SJSA1 (cell line): Measurements from ENCODE around the gene RNF213. TPM values are rescaled to one million over a fixed set of nuclear protein-coding genes. Genes with fewer than 3 reads are reported as not detected.

Experiments used
- DNase-seq, 2 experiments: peaks; one replicate each; pipeline ENCODE4 v3.0.0-alpha.2; 2015 to 2020; ENCODE audit warnings: low spot score in 2 of 2, low read depth in 1 of 2
- H3K27ac ChIP-seq: fragments of 250-450 bp; sonication (Bioruptor Pico); 2 replicates; pipeline ENCODE4 v1.5.1; 2020; ENCODE audit warnings: mild to moderate bottlenecking, moderate library complexity
- H3K27me3 ChIP-seq: fragments of 250-450 bp; sonication (Bioruptor Pico); replicated peaks from 2 replicates; pipeline ENCODE4 v1.5.1; 2020; ENCODE audit warnings: mild to moderate bottlenecking, moderate library complexity
- H3K36me3 ChIP-seq: fragments of 250-450 bp; sonication (Bioruptor Pico); 2 replicates; pipeline ENCODE4 v1.5.1; 2020; ENCODE audit warnings: mild to moderate bottlenecking
- H3K4me1 ChIP-seq: fragments of 250-450 bp; sonication (Bioruptor Pico); replicated peaks from 2 replicates; pipeline ENCODE4 v1.6.1; 2021; ENCODE audit warnings: mild to moderate bottlenecking
- H3K4me3 ChIP-seq: fragments of 250-450 bp; sonication (Bioruptor Pico); 2 replicates; pipeline ENCODE4 v1.5.1; 2020; ENCODE audit warnings: mild to moderate bottlenecking
- H3K9me3 ChIP-seq: fragments of 250-450 bp; sonication (Bioruptor Pico); replicated peaks from 2 replicates; pipeline ENCODE4 v1.5.1; 2020; ENCODE audit warnings: mild to moderate bottlenecking
- total RNA-seq: library from RNA; depleted of rRNA; stranded (reverse); fragments of >200 nt; shearing (Covaris generic); gene quantifications from 2 replicates; pipeline ENCODE4 v1.2.3, GENCODE V29; 2014

Gene RNF213
- total RNA-seq, 1 experiment from 2014 or later = 49.8 TPM

DNA sequence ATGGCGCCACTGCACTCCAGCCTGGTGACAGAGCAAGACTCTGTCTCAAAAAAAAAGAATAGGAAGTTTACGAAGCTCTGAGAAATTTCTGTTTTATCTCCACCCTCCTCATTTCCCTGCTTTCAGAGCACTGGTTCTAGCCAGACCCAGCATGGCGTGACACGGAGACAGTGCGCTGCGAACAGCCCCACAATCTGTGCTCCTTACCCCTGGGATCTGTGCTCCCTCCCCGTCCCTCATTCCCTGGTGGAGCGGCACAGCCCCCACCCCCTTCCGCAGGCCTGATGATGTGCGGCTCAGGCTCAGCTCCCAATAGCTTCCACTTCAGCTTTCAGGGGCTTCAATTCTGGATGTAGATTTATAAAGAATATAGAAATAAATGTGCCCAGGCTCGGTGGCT is 98.2 kb downstream of the RNF213 start:
- Histone ChIP-seq H3K27ac (no peak overlapping the region), H3K4me3 (no peak overlapping the region), H3K9me3 (peaks cover 4% of the 10 kb centered on the region), H3K36me3 (peaks cover 85% of the 10 kb centered on the region), H3K27me3 (no peaks in the 10 kb centered on the region), H3K4me1 (no peaks in the 10 kb centered on the region)
- no peak for DNase-seq

DNA sequence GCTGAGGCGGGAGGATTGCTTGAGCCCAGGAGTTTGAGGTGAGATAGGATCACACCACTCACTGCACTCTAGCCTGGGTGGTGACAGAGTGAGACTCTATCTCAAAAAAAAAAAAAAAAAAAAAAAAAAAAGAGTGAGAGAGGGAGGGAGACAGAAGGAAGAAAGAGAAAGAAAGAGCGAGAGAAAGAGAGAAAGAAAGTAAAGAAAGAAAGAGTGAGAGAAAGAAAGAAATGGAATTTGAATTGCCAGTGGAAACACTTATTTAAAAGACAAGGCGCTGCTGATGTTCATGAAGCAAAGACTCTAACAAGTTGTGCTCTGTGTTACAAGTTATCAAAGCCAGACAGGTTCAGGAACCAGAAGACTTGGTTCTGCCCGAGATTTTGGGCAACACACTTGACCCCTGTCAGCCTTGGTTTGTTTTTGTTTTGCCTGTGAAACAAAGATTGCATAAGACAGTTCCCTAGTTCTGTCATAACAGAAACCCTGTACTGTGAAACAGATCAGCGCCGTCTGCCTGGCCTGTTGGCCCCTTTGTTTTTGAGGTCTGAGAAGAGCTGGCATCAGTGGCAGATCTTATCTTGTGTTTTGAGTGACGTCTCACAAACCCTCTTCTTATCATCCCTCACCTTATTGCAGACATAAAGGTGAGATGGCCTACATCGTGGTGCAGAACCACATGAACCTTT is 98.9 kb downstream of the RNF213 start:
- no peaks in the 10 kb centered on the region for H3K27me3 ChIP-seq
- H3K4me3 ChIP-seq = no peak overlapping the region
- H3K9me3 ChIP-seq = peaks cover 4% of the 10 kb centered on the region
- no peak overlapping the region for H3K27ac ChIP-seq
- DNase-seq = no peak
- H3K36me3 ChIP-seq = peaks cover 85% of the 10 kb centered on the region
- no peaks in the 10 kb centered on the region for H3K4me1 ChIP-seq

DNA sequence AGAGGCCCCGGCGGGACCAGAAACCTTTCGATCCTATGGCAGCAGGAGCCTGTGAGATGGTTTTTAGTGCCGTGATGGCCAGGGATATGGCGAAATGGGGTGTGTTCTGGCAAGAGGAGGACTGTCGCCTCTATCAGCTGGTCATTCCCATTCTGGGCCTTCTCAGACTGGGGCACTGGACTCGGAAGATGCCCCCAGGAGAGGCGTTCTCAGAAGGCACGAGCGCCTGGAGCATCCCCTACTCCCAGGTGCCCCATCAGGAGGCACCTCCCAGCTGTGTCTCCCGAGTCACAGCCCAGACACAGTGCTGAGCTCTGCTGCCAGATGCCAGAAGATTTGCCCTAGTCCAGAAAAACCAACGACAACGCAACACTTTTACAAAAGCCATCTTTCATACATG is 99.7 kb downstream of the RNF213 start:
- no peak for DNase-seq
- no peak overlapping the region for H3K27ac ChIP-seq
- H3K4me1 ChIP-seq = no peaks in the 10 kb centered on the region
- H3K36me3 ChIP-seq = peaks cover 89% of the 10 kb centered on the region
- no peaks in the 10 kb centered on the region for H3K27me3 ChIP-seq
- H3K4me3 ChIP-seq = no peak overlapping the region
- peaks cover 4% of the 10 kb centered on the region for H3K9me3 ChIP-seq

DNA sequence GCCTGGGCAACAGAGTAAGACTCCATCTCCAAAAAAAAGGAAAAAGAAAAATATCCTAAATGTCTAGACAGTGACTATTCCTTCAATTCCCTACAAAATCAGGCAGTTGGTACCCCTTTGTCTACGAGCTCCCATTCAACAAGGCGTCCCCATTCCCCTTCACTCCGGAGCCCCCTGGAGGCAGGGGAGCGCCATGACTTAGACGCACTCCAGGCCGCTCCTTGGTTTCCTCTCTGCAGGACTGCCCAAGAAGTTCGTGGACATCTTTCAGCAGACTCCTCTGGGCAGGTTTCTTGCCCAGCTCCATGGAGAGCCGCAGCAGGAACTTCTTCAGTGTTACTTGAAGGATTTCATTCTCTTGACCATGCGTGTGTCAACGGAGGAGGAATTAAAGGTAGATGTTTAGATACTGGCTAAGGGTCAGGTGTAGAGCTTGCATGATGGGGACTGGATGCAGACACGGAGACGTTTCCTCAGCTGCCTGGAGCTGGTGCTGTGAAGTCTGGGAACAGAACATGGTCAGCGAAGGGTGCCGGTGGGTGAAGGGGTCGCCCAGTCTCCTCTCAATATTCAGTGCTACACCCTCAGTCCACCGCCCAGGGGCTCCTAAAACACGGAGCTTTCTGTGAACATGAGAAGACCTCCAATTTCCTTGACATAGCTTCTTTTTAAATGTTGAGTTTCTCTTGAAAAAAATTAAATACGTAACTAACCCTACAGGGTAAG is 101.0 kb downstream of the RNF213 start:
- H3K36me3 ChIP-seq = peaks cover 95% of the 10 kb centered on the region
- H3K4me1 ChIP-seq = no peaks in the 10 kb centered on the region
- no peak for DNase-seq
- H3K27ac ChIP-seq = no peak overlapping the region
- no peak overlapping the region for H3K4me3 ChIP-seq
- H3K27me3 ChIP-seq = no peaks in the 10 kb centered on the region
- H3K9me3 ChIP-seq = peaks cover 4% of the 10 kb centered on the region

DNA sequence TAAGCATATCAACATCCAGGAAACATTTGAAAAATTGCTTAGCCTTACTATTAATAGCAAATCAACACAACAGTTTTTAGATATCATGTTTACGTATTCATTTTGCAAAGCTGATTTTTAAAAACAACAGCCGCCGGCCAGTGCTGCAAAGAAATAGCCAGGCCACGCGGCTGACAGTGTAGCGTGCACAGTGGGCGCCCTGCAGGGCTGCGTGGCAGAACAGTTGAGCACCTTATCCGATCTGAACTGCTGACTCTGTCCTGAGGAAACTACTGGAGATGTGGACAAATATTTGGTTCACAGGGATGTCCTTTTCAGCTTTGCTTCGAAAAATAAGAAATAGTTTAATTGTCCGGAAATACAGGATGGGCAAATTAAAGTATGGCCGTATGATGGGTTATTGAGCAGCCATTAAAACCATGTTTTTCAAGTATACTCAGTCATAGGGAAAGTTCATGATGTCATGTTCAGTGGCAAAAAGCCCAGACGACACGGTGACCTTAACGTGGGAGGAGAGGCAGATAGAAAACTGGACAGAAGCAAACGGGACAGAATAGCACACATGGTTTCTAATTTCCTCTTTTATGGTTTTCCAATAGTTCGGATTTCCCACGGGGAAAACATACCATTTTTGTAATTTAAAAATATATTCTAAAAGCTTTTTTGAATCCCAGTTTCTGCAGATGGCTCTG is 101.9 kb downstream of the RNF213 start:
- peaks cover 98% of the 10 kb centered on the region for H3K36me3 ChIP-seq

DNA sequence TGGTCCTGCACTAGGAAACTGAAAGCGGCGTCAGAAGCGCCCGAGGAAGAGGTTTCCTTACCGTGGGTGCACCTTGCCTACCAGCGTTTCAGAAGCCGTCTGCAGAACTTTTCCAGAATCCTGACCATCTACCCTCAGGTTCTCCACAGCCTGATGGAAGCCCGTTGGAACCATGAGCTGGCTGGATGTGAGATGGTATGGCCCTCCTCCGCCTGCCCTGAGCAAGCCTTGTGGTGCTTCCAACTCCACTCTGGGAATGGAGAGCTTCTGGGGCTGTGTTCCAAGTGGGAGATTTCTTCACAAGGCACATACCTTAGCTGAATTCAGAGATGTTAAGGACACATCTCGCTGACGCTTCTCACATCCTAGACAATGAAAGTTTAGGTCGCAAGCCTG is 102.5 kb downstream of the RNF213 start:
- Histone ChIP-seq H3K36me3 (peaks cover 98% of the 10 kb centered on the region), H3K4me1 (no peaks in the 10 kb centered on the region), H3K4me3 (no peak overlapping the region), H3K9me3 (peaks cover 4% of the 10 kb centered on the region), H3K27ac (no peak overlapping the region), H3K27me3 (no peaks in the 10 kb centered on the region)
- no peak for DNase-seq

More for the DNA sequence above, 101.9 kb downstream of the RNF213 start:
- H3K9me3 ChIP-seq = peaks cover 4% of the 10 kb centered on the region
- H3K27me3 ChIP-seq = no peaks in the 10 kb centered on the region
- DNase-seq = no peak
- H3K4me1 ChIP-seq = no peaks in the 10 kb centered on the region
- H3K4me3 ChIP-seq = no peak overlapping the region
- H3K27ac ChIP-seq = no peak overlapping the region

DNA sequence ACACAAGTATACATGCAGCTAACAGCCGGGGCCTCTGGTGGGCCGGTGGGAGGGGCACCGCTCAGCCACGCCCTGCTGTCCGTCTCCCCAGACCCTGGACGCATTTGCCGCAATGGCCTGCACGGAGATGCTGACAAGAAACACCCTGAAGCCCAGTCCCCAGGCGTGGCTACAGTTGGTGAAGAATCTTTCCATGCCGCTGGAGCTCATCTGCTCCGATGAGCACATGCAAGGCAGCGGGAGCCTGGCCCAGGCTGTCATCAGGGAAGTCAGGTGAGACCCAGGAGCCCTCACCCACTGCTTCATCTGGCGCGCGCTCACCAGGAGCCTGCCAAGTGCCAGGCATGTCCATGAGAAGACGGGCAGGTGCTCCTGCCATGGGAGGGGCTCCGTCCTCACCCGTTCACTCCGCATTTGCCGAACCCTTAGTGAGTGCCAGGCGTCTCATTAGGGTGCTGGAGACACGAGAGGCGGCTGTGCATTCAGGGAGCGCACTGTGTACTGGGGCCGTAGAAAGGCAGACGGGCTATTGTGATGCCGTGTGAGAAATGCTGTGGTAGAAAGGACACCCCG is 103.0 kb downstream of the RNF213 start:
- Histone ChIP-seq H3K36me3 (peaks cover 98% of the 10 kb centered on the region), H3K27me3 (no peaks in the 10 kb centered on the region), H3K9me3 (peaks cover 4% of the 10 kb centered on the region), H3K4me1 (no peaks in the 10 kb centered on the region), H3K27ac (no peak overlapping the region), H3K4me3 (no peak overlapping the region)
- no peak for DNase-seq

DNA sequence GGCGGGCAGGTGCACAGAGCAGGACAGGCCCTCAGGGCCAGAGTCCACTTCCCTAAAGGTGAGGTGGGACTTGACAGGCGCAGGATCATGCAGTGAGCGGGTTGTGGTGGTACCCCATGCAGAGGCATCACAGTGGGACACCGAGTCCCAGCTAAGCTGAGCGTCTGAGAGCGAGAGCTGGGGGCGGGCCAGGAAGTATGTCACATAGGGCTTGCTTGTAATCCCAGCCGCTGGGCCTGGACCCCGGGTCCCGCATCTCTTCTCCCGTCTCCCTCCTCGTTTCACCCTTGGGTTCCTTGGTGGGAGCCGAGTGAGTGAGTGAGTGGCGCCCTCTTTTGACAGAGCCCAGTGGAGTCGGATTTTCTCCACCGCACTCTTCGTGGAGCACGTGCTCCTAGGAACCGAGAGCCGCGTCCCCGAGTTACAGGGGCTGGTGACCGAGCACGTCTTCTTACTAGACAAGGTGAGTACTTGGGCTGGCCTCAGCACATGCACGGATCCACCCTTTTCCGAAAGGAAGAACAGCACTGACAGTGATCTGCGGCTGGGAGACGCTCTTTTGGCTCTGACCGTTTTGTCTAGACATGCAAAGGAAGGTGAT is 103.5 kb downstream of the RNF213 start:
- H3K4me1 ChIP-seq = no peaks in the 10 kb centered on the region
- no peak overlapping the region for H3K27ac ChIP-seq
- peak in 1 of 2 experiments; percentile 19 for DNase-seq
- H3K36me3 ChIP-seq = peaks cover 98% of the 10 kb centered on the region
- H3K27me3 ChIP-seq = no peaks in the 10 kb centered on the region
- H3K4me3 ChIP-seq = no peak overlapping the region
- peaks cover 4% of the 10 kb centered on the region for H3K9me3 ChIP-seq

DNA sequence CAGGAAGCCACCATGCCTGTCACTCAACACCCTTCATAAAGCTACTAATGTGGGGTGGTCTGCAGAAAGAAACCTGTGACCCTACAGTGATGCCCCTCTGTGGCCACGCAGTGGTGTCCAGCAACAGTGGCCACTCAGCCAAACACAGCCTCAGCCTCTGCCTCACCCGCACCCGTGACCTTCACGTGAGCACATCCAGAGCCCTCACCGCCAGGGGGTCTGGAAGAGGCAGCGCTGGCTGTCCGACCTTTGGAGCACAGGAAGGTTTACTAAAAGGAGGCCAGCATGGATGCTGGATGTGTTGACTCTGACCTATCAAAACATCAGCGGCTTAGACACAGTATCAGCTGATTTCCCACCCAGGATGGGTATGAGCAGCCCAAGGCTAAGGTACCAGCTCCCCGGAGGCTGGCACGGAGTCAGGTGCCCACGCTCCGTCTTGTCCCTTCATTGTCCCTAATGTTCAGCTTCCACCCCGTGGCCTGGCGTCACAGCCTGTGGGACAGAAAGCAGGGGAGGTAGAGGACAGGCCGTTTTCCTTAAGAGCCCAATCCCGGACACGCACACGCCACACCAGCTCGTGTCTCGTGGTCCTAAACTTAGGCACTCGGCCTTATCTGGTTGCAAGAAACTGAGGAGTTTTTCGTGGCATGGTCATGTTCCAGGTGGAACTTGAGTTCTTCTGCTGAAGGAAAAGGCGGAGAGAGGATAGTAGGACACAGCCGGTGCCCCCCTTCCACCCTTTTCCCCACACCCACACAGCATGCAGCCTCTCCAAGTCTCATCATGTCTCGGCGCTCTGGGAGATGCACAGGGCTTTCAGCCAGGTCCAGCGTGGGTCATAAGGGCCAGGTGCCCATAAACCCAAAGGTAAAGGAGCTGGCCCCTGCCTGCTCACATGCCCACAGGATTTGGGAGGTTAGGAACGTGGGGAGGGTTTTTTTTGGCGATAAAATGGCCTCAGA is 104.6 kb downstream of the RNF213 start:
- H3K27ac ChIP-seq = no peak overlapping the region
- no peak for DNase-seq
- no peak overlapping the region for H3K4me3 ChIP-seq
- no peaks in the 10 kb centered on the region for H3K27me3 ChIP-seq
- H3K4me1 ChIP-seq = no peaks in the 10 kb centered on the region
- H3K36me3 ChIP-seq = peaks cover 100% of the 10 kb centered on the region
- peaks cover 4% of the 10 kb centered on the region for H3K9me3 ChIP-seq

DNA sequence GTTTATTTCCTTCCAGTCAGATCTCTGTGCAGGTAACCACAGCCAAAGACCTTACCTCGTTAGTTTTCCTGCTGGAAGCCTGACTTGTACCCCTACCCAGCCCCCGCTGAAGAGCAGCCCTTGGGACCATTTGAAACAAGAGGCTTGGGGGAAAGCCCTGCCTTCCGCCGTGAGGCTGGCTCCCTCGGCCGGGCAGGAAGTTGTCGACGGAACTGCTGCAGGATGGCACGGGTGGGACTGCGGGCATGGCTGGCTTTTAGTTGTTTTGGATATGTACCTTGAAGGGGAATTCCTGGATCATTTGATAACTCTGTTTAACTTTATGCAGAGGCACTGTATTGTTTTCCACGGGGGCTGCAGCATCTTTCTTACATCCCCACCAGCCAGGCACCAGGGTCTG is 105.3 kb downstream of the RNF213 start:
- Histone ChIP-seq H3K36me3 (peaks cover 100% of the 10 kb centered on the region), H3K9me3 (peaks cover 4% of the 10 kb centered on the region)

DNA sequence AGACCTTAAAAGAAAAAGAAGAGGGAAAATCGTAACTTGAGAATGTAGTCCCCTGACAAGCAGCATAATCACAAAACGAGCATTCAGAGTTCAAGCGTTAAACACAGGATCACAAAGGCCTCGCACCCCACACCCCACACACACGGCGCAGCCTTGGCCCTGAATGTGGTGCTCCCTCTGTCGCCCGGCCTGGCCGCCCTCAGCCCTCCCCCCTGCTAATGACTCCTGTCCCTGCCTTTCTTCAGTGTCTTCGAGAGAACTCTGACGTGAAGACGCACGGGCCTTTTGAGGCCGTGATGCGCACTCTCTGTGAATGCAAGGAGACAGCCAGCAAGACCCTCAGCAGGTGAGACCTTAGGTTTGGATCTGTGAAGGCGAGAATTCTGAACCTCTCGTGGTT is 106.9 kb downstream of the RNF213 start:
- Histone ChIP-seq H3K36me3 (peaks cover 96% of the 10 kb centered on the region), H3K27ac (no peak overlapping the region), H3K9me3 (no peaks in the 10 kb centered on the region), H3K27me3 (no peaks in the 10 kb centered on the region), H3K4me1 (no peaks in the 10 kb centered on the region), H3K4me3 (no peak overlapping the region)
- DNase-seq = no peak

More for the DNA sequence above, 105.3 kb downstream of the RNF213 start:
- Histone ChIP-seq H3K27ac (no peak overlapping the region), H3K4me3 (no peak overlapping the region), H3K27me3 (no peaks in the 10 kb centered on the region), H3K4me1 (no peaks in the 10 kb centered on the region)
- DNase-seq = no peak

DNA sequence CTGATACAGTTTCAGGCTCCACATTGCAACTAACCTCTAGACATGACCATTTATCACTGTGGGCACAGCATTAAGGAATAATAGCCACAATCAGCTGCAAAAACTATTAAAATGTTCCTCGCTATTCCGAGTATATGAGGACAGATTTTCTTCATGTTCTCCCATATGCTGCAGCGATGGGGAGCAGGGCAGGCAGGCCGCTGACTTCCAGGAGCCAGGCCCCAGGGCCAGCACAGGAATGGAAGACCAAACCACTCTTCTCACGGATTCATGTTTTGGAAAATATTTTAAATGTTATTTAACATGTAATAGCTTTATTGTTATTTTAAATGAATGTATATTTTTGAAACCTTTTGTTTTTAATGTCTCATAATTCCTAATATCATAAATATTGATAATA is 110.5 kb downstream of the RNF213 start:
- H3K4me1 ChIP-seq = no peaks in the 10 kb centered on the region
- no peak overlapping the region for H3K27ac ChIP-seq
- no peaks in the 10 kb centered on the region for H3K9me3 ChIP-seq
- H3K36me3 ChIP-seq = peaks cover 90% of the 10 kb centered on the region
- no peak overlapping the region for H3K4me3 ChIP-seq
- no peaks in the 10 kb centered on the region for H3K27me3 ChIP-seq
- no peak for DNase-seq

DNA sequence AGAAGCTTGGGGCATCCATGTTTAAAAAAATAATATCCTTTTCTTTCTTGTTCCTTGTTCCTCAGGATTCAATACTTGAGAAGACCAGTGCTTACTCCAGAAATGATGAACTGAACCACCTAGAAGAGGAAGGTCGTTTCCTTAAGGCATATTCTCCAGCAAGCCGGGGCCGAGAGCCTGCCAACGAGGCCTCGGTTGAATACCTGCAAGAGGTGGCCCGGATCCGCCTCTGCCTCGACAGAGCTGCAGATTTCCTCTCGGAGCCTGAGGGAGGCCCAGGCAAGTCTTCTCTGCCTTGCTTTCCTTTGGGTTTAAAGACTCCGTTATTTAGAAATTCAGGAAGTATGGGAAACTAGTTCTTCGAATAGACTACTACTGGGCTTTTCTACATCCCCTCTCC is 111.8 kb downstream of the RNF213 start:
- Histone ChIP-seq H3K4me3 (no peak overlapping the region), H3K27ac (no peak overlapping the region), H3K9me3 (no peaks in the 10 kb centered on the region), H3K4me1 (no peaks in the 10 kb centered on the region), H3K36me3 (peaks cover 90% of the 10 kb centered on the region), H3K27me3 (no peaks in the 10 kb centered on the region)
- DNase-seq = no peak
